ENCODE results near the gene MRPL54. TPM values are rescaled to one million over a fixed set of nuclear protein-coding genes. Genes with fewer than 3 reads are reported as not detected.

Gene MRPL54
- polyA plus RNA-seq, 2 of the 4 experiments (the other 2 are of a cell fraction): 30.8 to 47.5 TPM

DNA sequence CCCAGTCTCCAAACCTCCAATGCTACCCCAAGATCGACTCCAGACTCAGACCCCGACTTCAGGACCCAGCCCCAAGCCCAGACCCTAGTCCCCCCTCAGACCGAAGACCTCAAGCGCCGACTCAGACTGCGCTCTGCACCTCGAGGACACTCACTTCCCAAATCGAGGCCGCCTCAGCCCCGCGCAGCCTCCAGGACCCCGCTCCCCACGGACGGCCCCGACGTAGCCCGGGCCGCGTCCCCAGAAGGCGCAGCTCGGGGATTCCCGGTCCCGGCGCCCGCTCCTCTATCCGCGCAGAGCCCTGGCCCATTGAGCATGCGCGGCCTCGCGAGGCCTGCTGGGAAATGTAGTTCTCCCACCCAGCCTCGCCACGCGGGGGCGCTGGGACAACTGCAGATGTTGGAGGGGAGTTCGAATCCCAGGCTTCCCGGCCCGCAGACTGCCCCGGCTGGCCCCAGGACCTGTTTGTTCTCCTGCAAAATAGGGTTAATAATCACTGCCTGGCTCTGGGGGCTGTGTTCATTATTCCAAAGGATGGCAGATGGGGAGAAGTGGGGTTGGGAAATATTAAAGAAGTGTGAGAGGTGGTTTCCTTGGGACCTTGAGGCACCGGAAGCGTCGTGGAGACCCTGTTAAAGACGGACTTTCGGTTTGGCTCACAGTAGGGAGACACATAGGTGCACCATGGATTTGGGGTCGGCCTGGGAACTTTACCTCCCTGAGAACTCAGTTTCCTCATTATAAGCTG is 926 bp upstream of the MRPL54 start, which contains the start of gene APBA3:
TSS of gene APBA3 (minus strand) at position 311 of the 748 bp plus-strand sequence. CDS start 1,428 bp downstream, outside the sequence.
- ChIA-PET CTCF (interaction anchor here (0.6 to 1.9 kb wide), 13 partner anchors 8 to 100 kb away, joined by 3 to 7 read pairs (median 3); no protein-coding TSS in a partner anchor), POLR2A (interaction anchor here (0.6 to 1.4 kb wide), 2 partner anchors 14 to 802 kb away, joined by 5 to 9 read pairs; no protein-coding TSS in a partner anchor)
- Histone ChIP-seq H3K4me2 (peak within 1 kb of the TSS; percentile 90), H3K4me3 (peak within 1 kb of the TSS; percentile 88), H3K9me3 (no peaks in the 10 kb centered on the region), H3K27ac (peak within 1 kb of the TSS; percentile 95 to 97), H3K4me1 (peaks cover 9% of the 10 kb centered on the region; the same call in 2 of the 3 replicates)
- TF ChIP-seq POLR2A (IDR thresholded peaks at IDR 0.05; ENCODE audit: low read length) (peak; percentile 57), PHF8 (IDR thresholded peaks at IDR 0.05; ENCODE audit: borderline replicate concordance, low read depth) (peak; percentile 36; the same call in 1 of the 2 replicates), TP53 (CRISPR knock-in tag; IDR thresholded peaks at IDR 0.05) (no peak), CTCF (IDR thresholded peaks at IDR 0.05) (peak; percentile 53), ZNF302 (CRISPR knock-in tag; IDR thresholded peaks at IDR 0.05) (no peak), SREBF2 (IDR thresholded peaks at IDR 0.05) (no peak), NR3C1 (IDR thresholded peaks at IDR 0.05) (no peak), FOSB (CRISPR knock-in tag; IDR thresholded peaks at IDR 0.05) (no peak), KDM1A (IDR thresholded peaks at IDR 0.05; ENCODE audit: low read depth) (0 out of 2 replicates have a peak, but pooled peaks have one; percentile 53), HOXA7 (CRISPR knock-in tag; IDR thresholded peaks at IDR 0.05) (no peak), MYC (IDR thresholded peaks at IDR 0.05; ENCODE audit: borderline replicate concordance, low read length) (peak; percentile 23; the same call in 1 of the 2 replicates), ZC3H11A (IDR thresholded peaks at IDR 0.05) (no peak), FOSL2 (IDR thresholded peaks at IDR 0.05) (no peak), FOSL2 (CRISPR knock-in tag; IDR thresholded peaks at IDR 0.05) (no peak), MAX (IDR thresholded peaks at IDR 0.05) (peak; percentile 52), EHF (CRISPR knock-in tag; IDR thresholded peaks at IDR 0.05) (no peak), KDM5A (IDR thresholded peaks at IDR 0.05) (no peak), BHLHE40 (IDR thresholded peaks at IDR 0.05; ENCODE audit: low read depth, low read length) (no peak), E2F6 (IDR thresholded peaks at IDR 0.05; ENCODE audit: borderline replicate concordance, low read depth) (no peak), CHD4 (IDR thresholded peaks at IDR 0.05; ENCODE audit: borderline replicate concordance) (peak; percentile 57; the same call in 1 of the 2 replicates), SMC3 (IDR thresholded peaks at IDR 0.05) (no peak), JUN (IDR thresholded peaks at IDR 0.05) (0 out of 5 replicates have a peak, but pooled peaks of 1 of the 2 experiments have one; percentile 26), CBX8 (IDR thresholded peaks at IDR 0.05) (no peak), JUNB (IDR thresholded peaks at IDR 0.05) (no peak), NFE2L2 (conservative IDR thresholded peaks at IDR 0.05; ENCODE audit: low read length) (no peak), CEBPB (IDR thresholded peaks at IDR 0.05) (no peak)
- TF ChIP-seq, protein P1, sequence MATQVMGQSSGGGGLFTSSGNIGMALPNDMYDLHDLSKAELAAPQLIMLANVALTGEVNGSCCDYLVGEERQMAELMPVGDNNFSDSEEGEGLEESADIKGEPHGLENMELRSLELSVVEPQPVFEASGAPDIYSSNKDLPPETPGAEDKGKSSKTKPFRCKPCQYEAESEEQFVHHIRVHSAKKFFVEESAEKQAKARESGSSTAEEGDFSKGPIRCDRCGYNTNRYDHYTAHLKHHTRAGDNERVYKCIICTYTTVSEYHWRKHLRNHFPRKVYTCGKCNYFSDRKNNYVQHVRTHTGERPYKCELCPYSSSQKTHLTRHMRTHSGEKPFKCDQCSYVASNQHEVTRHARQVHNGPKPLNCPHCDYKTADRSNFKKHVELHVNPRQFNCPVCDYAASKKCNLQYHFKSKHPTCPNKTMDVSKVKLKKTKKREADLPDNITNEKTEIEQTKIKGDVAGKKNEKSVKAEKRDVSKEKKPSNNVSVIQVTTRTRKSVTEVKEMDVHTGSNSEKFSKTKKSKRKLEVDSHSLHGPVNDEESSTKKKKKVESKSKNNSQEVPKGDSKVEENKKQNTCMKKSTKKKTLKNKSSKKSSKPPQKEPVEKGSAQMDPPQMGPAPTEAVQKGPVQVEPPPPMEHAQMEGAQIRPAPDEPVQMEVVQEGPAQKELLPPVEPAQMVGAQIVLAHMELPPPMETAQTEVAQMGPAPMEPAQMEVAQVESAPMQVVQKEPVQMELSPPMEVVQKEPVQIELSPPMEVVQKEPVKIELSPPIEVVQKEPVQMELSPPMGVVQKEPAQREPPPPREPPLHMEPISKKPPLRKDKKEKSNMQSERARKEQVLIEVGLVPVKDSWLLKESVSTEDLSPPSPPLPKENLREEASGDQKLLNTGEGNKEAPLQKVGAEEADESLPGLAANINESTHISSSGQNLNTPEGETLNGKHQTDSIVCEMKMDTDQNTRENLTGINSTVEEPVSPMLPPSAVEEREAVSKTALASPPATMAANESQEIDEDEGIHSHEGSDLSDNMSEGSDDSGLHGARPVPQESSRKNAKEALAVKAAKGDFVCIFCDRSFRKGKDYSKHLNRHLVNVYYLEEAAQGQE (IDR thresholded peaks at IDR 0.05): no peak
- TF ChIP-seq, protein P2, sequence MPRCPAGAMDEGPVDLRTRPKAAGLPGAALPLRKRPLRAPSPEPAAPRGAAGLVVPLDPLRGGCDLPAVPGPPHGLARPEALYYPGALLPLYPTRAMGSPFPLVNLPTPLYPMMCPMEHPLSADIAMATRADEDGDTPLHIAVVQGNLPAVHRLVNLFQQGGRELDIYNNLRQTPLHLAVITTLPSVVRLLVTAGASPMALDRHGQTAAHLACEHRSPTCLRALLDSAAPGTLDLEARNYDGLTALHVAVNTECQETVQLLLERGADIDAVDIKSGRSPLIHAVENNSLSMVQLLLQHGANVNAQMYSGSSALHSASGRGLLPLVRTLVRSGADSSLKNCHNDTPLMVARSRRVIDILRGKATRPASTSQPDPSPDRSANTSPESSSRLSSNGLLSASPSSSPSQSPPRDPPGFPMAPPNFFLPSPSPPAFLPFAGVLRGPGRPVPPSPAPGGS (IDR thresholded peaks at IDR 0.05): 0 out of 3 replicates have a peak, but pooled peaks have one; percentile 39
- TF ChIP-seq, protein P3, sequence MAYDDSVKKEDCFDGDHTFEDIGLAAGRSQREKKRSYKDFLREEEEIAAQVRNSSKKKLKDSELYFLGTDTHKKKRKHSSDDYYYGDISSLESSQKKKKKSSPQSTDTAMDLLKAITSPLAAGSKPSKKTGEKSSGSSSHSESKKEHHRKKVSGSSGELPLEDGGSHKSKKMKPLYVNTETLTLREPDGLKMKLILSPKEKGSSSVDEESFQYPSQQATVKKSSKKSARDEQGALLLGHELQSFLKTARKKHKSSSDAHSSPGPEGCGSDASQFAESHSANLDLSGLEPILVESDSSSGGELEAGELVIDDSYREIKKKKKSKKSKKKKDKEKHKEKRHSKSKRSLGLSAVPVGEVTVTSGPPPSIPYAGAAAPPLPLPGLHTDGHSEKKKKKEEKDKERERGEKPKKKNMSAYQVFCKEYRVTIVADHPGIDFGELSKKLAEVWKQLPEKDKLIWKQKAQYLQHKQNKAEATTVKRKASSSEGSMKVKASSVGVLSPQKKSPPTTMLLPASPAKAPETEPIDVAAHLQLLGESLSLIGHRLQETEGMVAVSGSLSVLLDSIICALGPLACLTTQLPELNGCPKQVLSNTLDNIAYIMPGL (CRISPR knock-in tag; IDR thresholded peaks at IDR 0.05; ENCODE audit: borderline replicate concordance): no peak
- DNase-seq (ENCODE audit: low read depth in 1 of 2, low spot score in 1 of 2) (peak; percentile 69 to 88), FAIRE-seq (no peak), ATAC-seq (peak; percentile 60 to 73)
- 6% methylated on average over 29 of the region's 45 CpGs for WGBS (ENCODE audit: missing lambda C conversion rate)

Data from A549 (cell line).